HG03095 (cell line): Measurements from ENCODE around the gene PRKN.

Experiments
- ATAC-seq: cut with Tn5 transposase; IDR thresholded peaks from one replicate; pipeline ENCODE4 v1.9.1; 2021; ENCODE audit warnings: moderate library complexity; ENCODE audit not compliant: unreplicated experiment

Gene PRKN

GRCh38 chr6:162200945-162201690 is 526.4 kb downstream of the PRKN start:
- no peak for ATAC-seq

- ATAC-seq, result no peak
These were observed 527.5 kb downstream of the PRKN start for GRCh38 chr6:162200041-162200440.

DNA sequence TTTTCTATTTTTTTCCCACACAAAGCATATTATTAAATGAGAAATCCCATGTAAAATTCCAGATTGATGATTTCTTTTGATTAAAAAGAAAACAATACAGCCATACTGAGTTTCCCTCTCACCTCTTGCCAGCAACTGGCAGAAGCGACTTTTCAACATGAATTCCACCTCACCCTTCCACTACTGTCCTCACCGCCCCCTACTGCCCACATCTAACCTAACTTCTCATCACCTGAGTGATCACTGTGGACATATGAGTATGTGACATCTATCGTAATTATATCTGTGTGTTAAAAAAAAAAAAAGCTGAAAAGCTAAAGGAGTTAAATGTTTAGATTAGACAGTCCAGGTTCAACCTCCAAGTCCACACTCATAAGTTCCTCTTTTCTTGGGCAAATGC is 528.6 kb downstream of the PRKN start:
- ATAC-seq, result no peak

GRCh38 chr6:162198076-162198475 is 529.5 kb downstream of the PRKN start:
- ATAC-seq, result no peak

DNA sequence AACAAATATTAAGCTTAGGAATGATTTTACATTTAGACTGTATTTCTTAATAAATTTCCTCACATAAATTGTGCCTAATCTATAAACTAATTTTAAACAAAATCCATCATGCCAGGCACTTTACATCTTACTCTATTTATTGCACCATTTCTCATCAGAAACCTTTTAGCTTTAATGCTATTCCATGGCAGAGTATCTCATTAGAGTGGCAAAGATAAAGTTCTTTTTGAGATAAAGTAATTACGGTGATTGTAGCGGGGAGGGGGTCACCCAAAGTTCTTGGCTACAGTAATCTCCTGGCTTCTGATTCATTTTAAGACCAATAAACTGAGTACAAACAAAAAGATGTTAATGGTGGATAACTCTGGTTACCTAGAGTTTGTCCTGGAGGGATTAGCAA is 532.1 kb downstream of the PRKN start:
- no peak for ATAC-seq

DNA sequence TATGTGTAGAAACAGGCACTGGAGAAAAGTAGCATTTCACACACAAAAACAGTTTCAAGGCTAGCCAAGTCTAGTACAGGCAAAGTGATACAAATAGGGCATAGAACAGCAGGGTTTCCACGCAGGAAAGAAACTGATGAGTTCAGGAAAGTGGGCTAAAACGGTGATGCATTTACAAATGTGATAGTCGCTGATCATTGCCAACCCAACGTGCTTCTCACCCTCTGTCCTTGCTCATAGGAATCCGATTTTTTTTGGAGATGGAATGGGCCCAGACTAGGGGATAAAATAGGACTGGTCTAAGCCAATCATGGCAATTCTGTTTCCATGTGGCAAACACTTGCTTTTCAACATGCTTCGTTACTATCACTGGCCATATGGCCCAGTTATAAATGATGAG is 536.6 kb downstream of the PRKN start:
- ATAC-seq, result no peak

- ATAC-seq, result no peak
These were observed 540.2 kb downstream of the PRKN start for GRCh38 chr6:162187168-162187935.

- ATAC-seq, result no peak
These were observed 543.1 kb downstream of the PRKN start for GRCh38 chr6:162184465-162184864.

DNA sequence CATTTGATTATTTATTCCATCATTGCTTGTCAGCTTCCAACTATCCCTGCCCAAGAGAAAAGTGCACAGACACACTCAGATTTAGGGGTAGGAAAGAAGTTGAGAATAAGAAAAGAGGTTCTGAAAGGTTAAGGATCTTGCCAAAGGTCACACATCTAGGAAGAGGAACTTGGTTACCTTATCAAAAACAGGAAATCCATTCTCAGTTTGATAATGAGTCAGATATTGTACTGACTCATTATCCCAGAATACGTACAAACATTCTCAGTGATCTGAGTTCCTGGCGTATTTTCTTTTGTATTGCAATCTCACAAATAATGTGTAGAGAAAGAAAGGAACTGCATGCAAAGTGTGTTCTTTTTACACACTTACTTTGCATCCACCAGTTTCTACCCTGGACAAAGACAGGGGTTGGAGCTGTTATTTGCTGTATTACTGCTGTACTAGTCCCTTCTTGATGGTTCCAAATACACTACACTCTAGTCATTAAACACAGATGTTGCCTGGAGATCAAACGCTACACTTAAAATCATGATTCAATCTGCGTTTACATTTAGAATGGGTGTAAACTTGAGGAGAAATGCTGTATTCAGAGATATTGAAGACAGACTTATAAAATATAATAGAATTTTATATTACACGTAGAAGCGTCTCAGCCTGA is 545.7 kb downstream of the PRKN start:
- no peak for ATAC-seq

GRCh38 chr6:162181111-162181510 is 546.5 kb downstream of the PRKN start:
- no peak for ATAC-seq

- no peak for ATAC-seq
These were observed 548.2 kb downstream of the PRKN start for GRCh38 chr6:162179196-162179951.

DNA sequence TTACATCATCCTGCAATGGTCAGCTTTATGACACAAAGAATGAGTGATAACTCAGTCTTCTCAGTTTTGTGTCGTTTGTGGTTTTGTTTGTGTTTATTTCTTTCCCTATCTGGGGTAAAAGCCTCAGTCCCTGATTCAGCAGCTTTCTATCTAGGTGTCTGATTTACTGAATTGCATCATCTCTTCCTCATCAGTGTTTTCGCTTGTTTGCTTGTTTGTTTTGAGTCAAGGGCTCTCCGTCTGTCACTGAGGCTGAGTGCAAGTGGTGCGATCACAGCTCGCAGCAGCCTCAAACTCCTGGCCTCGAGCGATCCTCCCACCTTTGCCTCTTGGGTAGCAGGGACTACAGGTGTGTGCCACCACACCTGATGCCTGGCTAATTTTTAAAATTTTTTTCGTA is 548.9 kb downstream of the PRKN start:
- no peak for ATAC-seq

DNA sequence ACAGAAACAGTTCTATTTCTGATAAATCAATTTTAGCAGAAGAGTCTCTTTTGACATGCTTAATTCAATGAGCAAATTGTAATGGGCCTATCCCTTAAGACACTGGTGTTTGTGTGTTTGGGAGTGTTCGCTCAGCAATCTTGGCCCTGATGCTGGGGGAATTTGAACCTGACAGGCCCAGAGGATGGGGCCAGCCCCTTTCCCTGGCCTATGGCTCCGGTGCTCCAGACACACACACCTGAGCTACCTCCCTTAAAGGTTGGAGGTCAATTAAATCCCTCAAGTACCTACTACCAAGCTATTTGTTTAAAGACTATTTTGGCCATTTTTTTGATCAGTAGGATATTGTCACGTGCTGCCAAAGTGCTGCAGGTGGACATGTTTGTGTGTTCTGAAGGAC is 549.3 kb downstream of the PRKN start:
- no peak for ATAC-seq

- no peak for ATAC-seq
These were observed 549.8 kb downstream of the PRKN start for GRCh38 chr6:162177746-162178145.

GRCh38 chr6:162173466-162173865 is 554.1 kb downstream of the PRKN start:
- no peak for ATAC-seq

DNA sequence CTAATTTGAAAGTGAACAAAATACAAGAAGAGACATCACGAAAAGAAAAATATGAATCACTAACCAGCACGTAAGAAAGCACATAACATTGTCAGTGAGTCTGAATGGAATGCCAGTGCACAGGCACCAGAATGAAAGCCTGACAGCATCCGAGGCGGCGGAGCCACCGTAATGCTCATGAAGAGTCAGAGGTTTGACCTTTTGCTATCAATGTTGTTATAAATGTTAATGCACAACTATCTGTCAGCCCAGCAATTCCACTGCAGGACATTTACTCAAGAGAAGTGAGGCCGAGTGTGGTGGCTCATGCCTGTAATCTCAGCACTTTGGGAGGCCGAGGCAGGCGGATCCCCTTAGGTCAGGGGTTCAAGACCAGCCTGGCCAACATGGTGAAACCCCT is 562.1 kb downstream of the PRKN start:
- no peak for ATAC-seq

- ATAC-seq, result no peak
These were observed 570.2 kb downstream of the PRKN start for GRCh38 chr6:162157167-162157870.

GRCh38 chr6:162156146-162156545 is 571.4 kb downstream of the PRKN start:
- no peak for ATAC-seq

GRCh38 chr6:162154930-162155329 is 572.6 kb downstream of the PRKN start:
- no peak for ATAC-seq

DNA sequence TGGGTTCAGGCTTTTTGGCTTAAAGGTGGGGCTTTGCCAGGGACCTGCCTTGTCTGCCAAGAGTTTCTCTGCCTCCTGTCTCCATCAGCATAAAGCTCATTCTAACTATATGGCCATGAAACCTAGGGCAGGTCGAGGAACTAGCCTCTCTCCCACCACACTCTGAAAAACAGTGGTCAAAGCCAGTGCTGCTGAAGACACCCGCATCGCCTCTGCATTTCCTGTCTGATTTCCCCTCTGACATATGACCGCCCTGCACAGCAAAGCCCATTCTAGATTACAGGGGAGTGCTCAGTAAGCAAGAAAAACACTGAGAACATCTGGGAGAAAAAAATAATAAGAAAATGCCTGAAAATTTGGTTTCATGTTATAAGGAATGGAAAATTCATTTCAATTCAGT is 573.6 kb downstream of the PRKN start:
- ATAC-seq, result no peak

DNA sequence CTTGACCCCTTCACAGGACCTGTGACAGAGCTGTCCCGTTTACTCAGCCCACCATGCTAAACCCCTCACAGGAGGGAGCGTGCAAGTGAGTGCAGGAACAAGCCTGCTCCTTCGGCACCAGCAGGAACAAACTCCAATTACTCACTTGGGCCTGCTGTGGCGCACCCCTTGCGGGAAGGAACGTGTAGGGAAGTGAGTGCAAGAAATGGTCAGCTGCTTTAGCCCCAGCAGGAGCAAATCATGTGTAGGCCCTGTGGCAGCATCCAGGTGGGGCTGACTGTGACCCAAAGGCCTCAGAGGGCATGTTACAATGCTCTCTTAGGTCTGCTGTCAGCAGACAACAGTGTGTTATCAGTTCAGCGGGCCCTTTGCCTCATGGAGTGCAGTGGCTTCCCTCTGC is 574.4 kb downstream of the PRKN start:
- no peak for ATAC-seq
